Cerebellar nuclear complex (tissue), 1 donor: ENCODE data around the gene GCN1.
"Not testable (repeated sequence)": the region's sequence is repeated elsewhere in the genome, so short reads cannot be mapped to it uniquely, and the experiment has no call there.

Experiments
- DNase-seq, 2 experiments: peaks; one replicate each; lab custom pipeline; 2025; lab: John Stamatoyannopoulos, UW

Gene GCN1, protein sequence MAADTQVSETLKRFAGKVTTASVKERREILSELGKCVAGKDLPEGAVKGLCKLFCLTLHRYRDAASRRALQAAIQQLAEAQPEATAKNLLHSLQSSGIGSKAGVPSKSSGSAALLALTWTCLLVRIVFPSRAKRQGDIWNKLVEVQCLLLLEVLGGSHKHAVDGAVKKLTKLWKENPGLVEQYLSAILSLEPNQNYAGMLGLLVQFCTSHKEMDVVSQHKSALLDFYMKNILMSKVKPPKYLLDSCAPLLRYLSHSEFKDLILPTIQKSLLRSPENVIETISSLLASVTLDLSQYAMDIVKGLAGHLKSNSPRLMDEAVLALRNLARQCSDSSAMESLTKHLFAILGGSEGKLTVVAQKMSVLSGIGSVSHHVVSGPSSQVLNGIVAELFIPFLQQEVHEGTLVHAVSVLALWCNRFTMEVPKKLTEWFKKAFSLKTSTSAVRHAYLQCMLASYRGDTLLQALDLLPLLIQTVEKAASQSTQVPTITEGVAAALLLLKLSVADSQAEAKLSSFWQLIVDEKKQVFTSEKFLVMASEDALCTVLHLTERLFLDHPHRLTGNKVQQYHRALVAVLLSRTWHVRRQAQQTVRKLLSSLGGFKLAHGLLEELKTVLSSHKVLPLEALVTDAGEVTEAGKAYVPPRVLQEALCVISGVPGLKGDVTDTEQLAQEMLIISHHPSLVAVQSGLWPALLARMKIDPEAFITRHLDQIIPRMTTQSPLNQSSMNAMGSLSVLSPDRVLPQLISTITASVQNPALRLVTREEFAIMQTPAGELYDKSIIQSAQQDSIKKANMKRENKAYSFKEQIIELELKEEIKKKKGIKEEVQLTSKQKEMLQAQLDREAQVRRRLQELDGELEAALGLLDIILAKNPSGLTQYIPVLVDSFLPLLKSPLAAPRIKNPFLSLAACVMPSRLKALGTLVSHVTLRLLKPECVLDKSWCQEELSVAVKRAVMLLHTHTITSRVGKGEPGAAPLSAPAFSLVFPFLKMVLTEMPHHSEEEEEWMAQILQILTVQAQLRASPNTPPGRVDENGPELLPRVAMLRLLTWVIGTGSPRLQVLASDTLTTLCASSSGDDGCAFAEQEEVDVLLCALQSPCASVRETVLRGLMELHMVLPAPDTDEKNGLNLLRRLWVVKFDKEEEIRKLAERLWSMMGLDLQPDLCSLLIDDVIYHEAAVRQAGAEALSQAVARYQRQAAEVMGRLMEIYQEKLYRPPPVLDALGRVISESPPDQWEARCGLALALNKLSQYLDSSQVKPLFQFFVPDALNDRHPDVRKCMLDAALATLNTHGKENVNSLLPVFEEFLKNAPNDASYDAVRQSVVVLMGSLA (N-terminal part only)

DNA sequence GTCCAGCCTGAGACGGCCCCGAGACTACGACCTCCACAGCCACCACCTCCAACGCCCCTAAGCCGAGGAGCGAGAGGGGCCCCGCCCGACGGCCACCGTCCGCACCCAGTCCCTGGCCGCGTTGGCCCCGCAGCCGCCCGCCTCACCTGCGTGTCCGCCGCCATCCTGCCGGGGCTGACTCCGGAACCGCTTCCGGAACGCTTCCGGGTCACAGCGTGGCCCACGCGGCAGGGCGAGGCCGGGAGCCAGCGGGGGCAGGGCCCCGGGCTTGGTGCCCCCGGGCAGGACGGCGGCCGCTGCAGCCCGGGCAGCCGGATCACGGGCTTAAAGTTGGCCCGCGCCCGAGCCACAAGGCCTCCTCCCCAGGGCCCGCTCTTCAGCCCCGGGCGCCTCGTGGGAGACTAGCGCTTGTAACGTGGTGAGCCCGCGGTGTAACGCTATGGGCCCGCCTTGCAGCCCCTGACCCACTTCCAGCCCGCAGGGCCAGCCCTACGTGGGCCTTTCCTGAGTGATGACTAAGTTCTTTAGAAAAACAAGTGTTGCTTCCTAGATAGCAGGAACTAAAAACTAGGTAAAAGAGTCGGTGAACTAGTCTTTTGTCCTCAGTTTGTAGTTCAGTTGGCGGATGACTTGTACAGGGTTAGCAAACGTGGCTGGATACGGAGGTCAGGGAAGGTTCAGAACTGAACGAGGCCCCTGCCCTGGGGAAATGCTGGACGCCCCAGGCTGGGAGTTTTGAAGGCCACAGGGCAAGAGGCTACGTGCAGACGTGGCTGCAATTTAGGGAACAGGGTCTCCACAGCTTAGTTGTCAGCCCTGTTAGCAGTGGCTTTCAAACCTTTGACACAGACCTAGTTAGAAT lies at the start of gene GCN1:
Gene GCN1 (minus strand): TSS at position 182 of the 862 bp plus-strand sequence. CDS start 18 bp downstream, at position 164.
- DNase-seq, result peak in 1 of 2 experiments; percentile 16

DNA sequence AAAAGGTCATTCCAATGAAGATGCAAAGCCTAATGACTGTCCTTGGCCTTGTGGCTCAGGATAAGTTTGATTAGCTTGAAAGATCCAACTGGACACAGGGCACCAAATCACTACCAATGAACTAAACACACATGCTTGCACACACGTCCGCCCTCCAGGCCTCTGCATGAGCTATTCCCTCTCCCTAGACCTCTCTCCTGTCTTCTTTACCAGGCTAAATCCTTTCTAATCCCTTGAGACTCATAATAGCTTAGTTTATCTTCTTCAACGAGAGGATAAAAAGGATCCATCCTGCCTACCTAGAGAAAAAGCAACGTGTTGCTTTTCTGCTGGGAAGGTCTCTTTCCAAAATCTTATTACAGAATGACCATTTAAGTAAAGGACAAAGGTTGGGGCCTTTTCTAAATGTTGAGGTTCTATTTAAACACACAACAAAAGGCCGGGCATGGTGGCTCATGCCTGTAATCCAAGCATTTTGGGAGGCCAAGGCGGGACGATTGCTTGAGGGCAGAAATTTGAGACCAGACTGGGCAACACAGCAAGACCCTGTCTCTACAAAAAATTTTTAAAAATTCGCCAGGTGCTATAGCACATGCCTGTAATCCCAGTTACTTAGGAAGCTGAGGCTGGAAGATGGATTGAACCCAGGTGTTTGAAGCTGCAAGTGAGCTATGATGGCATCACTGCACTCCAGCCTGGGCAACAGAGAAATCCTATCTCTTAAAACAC lies 48.6 kb upstream of the GCN1 start:
- no peak for DNase-seq

DNA sequence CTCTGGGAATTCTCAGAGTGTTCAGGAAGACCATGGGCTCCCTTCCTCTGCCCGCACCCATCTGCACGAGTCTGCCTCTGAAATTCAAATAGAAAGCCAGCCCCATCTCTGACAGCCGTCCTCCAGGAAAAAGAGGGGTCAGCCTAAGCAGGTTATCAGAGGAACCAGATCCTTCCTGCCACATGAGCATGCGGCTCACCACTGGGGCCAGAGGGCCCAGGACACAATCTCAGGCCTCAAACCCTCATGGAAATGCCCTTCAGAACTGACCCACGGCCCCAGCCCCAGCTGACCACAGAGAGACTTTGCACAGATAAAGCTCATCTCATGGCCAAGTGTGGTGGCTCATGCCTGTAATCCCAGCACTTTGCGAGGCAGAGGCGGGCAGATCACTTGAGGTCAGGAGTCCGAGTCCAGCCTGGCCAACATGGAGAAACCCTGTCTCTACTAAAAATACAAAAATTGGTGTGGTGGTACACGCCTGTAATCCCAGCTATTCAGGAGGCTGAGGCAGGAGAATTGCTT lies 47.8 kb upstream of the GCN1 start:
- DNase-seq, result no peak

DNA sequence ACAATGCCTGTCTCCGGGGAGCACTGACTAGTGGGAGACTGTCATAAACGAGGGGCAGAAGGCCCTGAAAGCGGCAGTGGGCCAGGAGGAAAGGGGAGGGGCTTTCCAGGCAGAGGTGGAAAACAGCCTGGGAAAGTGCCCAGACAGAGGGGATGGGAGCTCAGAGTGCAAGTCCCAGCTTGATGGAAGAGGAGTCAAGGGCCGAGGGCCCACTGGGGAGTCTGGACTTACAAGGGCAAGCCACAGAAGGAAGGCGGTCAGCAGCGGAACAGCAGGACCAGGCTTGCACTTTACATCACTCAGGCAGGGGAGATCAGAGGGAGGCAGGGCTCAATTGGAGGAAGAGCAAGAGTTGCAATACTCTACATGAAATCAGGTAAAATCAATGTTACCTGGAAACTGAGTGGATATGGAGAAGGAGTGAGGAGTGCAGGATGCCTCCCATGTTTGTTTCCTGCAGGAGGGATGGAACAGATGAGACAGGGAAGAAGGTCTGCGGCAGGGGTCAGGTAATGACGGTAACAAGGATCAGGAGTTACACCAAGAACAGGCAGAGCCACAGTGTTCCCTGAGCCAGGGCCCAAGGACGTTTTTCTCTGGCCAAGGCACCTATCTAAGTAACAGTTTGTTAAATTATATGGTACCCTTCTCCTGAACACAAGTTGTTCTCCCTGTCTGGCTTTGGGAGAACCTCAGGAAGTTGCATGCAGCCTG lies 47.2 kb upstream of the GCN1 start:
- no peak for DNase-seq

DNA sequence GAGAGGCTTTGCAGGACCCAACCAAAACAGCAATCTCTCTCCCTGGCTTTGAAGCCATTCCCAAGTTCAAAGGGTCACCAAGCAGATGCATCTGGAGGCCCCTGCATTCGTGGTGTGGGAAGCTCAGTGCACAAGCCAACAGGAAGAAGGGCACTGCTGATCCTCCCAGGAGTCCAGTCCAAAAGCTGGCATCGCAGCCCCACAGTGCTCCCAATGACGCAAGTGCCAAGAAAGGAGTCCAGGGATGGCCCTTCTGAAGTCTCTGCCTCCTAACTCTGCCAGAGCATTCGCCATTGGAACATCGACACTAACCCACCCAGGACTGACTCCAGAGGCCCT lies 45.9 kb upstream of the GCN1 start:
- no peak for DNase-seq

DNA sequence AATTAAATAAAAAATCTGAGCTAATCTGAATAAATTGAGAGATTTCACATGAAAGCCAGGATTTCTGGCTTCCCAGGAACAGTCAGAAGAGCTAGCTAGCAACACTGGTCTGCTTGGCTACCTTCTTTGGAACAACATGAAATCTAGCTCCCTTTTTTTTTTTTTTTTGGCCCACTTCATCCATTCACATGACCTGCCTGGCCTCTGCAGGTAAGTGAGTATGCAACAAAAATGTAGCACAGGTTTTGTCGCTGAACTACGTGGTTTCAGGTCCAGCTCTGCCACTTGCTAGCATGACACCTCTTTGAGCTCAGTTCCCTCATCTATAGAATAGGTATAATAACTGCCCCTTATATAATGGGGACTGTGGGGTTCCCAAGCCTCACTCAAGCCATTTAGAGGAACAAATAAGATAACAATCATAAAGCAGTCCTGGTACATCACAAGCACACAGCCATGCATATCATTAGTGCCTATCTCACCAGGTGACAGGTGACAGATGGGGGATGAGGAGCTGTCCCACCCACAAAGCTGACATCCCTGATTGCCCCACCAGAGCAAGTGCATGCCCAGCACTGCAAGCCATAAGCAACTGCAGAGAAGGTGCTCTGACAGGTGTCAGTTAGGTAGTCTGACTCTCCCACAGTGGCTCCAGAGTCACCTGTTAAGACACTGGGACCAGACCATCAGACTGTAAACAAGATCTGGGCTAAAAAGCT lies 45.4 kb upstream of the GCN1 start:
- no peak for DNase-seq

DNA sequence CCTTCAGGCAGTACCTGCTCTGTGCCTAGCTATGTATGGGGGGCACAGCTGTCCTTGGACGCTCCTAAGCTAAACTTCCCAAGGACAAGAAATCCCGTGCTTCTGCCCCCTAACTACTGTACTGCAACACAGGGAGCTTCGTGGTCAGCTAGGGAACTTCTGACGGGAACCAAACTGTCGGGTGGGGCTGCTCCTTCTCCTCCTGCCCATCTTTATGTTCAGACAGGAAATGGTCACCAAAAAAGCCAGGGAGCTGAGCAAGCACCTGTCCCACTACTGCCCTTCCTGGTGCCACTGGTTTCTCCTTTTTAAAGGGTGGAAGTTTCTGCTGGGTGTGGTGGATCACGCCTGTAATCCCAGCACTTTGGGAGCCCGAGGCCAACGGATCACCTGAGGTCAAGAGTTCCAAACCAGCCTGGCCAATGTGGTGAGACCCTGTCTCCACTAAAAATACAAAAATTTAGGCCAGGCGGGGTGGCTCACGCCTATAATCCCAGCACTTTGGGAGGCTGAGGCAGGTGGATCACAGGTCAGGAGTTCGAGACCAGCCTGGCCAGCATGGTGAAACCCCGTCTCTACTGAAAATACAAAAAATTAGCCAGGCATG lies 44.4 kb upstream of the GCN1 start:
- DNase-seq, result no peak

DNA sequence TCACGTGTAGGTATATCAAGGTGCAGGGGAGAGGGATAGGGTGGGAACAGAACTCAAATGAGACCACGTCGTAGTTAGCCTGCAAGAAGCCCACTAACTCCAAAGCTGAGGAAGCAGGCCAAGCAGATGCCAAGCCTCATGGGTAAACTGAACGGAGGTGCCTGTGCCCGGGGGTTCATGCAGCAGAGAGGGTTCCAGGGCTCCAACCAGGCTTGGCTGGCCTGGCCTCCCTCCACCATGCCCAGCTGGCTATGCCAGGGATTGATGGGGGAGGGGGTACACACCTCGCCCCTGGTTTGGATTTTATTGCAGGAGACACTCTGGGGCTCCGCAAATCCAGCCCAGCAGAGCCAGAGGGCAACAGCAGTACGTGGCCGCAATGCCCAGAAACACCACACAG lies 43.7 kb upstream of the GCN1 start:
- no peak for DNase-seq

DNA sequence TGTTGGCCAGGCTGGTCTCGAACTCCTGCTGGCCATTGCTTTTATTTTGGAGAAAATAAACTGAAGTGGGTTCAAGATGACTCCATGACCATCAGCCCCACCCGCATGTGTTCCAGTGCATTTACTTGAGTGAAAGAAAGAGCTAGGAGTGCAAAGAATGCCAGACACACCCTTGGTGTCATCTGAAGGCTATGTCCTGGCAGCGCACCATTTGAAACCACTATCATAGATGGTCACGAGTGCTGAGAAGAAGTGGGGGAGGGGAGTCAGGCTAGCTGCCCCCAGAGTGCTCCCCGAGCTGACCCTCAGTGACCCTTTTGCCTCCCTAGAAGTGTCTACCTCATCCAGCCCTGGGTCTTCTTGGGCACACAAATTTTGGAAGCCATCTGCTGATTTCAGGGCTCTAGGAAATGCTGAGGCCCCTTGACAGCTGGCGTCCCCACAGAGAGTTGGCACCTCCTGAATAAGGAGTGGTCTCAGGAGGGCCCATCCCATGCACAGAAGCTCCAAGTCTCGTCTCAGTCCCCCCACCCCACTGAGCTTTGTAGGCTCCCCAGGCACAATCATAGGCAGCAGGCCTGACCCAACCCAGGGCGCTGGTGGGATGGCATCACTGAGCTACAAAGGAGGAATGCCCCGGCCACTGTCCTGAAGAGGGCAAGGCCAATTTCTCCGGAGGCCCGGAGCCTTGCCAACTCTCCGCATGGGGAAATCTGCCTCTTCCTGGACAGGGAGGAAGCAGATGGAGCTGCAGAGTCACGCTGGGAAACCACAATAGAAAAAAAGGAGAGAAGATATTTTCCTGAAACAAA lies 43.1 kb upstream of the GCN1 start:
- peak; percentile 47 to 50 for DNase-seq

DNA sequence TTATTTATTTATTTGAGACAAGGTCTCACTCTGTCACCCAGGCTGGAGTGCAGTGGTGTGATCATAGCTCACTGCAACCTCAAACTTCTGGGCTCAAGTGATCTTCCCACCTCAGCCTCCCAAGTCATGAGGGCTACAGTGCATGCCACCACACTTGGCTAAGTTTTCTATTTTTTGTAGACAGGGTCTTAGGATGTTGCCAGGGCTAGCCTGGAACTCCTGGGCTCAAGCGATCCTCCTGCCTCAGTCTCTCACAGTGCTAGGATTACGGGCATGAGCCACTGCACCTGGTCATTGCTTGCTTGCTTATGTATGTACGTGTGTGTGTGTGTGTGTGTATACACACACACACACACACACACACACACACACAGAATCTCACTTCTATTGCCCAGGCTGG lies 42.3 kb upstream of the GCN1 start:
- DNase-seq, result not testable (repeated sequence)

DNA sequence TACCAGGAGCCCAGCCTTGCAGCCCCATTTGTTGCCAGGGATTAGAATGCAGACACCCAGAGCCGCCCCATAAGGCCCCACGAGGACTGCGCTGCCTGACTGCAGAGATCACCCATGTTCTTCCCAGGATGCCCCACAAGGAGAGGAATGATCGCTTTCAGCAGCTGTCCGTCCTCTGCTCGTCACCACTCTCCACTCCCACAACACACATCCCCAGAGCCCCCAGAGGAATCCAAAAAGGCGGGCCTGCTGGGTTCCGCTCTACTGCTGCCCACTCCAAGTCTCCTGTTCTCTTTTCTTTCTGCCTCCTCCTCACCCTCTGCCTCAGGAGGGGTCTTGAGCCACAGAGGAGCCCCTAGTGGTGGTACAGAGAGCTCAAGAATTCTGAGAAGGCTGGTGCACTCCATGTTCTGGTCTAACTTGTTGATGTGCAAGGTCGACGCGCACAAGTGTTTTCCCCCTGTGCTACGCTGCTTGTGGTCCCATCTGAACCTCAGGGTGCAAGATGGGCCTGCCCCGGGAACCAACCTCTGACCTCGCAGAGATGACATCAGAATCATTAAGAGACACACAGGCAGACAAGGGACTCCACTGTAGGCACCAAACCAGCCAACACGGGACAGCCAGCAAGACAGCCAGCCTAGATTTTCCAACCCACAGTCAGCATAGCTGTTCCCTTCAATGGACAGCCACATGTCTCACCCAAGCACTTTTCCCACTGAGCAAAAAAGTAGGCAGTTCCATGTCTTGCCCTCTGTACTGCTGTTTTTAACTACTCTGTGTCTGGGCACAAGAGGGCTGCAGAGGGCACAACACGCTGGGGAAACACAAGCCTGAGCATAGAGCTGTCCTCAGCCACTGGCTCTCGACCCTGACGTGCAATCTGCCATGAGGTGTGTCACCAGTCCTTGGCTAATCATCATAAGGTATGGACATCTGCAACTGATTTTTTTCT lies 41.1 kb upstream of the GCN1 start:
- no peak for DNase-seq

DNA sequence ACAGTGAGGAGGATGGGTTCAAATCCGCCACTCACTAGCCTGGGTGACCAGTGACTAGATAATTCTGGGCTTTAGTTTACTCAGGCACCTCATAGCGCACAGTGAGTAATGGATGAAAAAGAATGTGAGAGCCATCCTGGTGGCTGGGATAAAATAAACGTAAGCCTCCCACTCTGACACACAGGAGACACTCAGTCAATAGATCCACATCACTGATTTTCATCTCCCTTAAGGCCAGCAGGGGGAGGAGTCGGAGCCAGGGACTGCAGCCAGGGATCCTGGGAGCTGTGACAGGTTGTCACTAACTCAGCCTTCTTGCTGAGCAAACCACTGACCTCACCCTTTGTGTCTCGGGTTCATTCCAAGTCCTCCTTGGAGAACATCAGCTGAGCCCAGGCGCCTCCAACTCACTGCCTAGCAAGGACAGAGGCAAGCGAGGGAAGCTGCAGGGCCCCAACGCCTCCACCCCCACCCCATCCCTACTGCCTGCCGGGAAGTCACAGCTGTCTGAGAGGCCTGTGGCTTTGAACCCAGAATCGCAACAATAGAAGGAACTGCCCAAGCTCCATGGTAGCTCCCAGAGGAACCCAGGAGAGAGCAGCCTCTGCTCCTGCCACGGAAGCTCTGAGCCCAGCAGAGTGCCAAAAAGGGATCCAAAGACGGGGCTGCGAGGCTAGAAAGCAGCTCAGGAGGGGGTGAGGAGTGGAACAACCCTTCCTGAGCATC lies 40.3 kb upstream of the GCN1 start:
- no peak for DNase-seq

DNA sequence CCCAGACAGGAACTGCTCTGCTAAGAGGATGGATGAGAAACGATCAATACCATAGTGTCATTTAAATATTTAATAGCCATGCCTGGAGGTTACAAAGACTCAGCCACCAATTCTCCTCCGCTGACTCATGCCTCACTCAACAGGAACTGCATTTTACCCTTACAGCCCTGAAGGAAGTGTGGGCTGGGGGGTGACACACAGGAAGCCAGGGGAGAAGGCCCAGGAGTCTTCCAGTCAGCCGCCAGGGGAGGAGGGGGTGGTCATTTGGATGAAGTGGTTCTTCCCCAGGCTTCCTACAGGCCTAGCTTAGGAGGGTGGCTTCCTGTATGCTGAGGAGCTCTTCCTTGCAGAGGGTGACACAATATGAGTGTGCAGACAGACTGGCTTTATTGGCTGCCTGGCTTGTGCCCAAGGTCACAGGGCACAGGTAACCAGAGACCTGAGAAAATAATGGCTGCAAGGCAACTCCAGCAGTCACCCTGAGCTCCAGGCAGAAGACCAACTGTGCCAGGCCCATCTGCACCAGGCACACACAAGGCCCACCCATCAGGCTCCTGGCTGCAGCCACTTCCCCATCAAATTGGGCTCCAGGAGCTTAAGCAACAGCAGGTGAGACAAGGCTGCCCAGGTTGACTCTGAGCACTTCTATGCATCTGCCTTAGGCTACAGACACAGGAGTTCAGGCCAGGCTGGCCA lies 36.9 kb upstream of the GCN1 start:
- DNase-seq, result no peak

DNA sequence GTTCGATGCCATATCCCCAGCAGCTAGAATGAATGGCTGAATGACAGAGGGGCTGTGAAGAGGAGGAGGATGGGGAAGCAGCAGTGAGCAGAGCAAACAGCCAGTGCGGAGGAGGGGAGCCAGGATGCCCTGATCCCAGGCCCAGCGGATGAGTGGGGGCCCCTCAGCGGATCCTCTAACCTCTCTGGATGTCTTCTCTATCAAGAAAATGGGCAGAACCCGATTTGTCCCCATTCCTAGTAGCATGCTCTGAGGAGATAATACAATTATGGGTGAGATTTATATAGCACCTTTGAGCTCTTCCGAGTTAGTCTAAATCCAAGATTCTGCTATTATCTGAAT lies 36.4 kb upstream of the GCN1 start:
- no peak for DNase-seq

DNA sequence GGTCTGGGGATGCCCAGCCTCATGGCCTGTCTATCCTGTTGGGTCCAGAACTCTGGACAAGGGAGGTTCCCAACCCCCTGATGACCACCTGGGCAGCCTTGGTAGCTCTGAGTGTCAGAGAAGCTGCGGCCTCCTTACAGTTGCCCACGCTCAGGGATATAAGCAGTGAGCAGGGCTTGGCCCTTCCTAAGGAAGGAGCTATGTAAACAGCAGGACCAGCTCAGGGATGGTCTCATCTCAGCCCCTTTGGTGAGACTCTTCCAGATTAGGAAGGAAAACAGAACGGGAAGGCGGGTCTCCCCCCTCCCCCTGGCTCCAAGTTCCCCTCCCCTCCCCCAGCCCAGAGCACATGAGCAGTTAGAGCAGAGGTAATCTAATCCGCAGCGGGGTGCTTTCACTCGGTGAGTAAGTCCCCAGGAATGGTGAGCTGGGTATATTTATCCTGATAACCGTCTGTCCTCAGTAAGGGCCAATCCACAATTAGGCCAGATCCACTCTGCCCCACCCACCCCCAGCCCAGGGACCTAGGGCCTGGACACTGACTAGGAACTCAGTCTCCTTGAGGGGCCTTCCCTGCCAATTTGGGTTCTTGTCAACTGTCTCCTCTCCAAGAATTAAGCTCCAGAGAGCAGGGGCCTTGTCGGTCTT lies 35.9 kb upstream of the GCN1 start:
- DNase-seq, result no peak
